Spleen (tissue), 11 donors: ENCODE results near the gene GPC2. TPM values are rescaled to one million over a fixed set of nuclear protein-coding genes. Genes with fewer than 3 reads are reported as not detected.
A peak's percentile ranks its signal among the peaks of the same experiment; 100 is the strongest.
"Not testable (repeated sequence)": the region's sequence is repeated elsewhere in the genome, so short reads cannot be mapped to it uniquely, and the experiment has no call there.

ENCODE experiments used
- DNase-seq: peaks from one replicate; pipeline ENCODE4 v3.0.0-alpha.2; 2020
- H3K27ac ChIP-seq, 8 donors: fragments of 200-600 bp; sonication (generic) in 7 of 8; 1 replicate in 4 of 8; 2 replicates in 4 of 8; pipeline versions ENCODE4 v1.5.0 to v1.8.0; 2016 to 2021; ENCODE audit warnings: inconsistent platforms in 4 of 8, mild to moderate bottlenecking in 4 of 8, moderate library complexity in 1 of 8
- H3K27me3 ChIP-seq, 7 donors: fragments of 200-600 bp; sonication (generic) in 6 of 7; replicated peaks in 1 of 7; 1 replicate in 4 of 7; 2 replicates in 3 of 7; pipeline versions ENCODE4 v1.5.0 to v1.8.0; 2016 to 2021; ENCODE audit warnings: inconsistent platforms in 3 of 7, mild to moderate bottlenecking in 1 of 7
- H3K36me3 ChIP-seq, 6 donors: fragments of 200-600 bp; sonication (generic) in 5 of 6; 1 replicate in 4 of 6; 2 replicates in 2 of 6; pipeline versions ENCODE4 v1.5.0 to v1.8.0; 2016 to 2021; ENCODE audit warnings: inconsistent platforms in 2 of 6
- H3K4me1 ChIP-seq, 6 donors: fragments of 200-600 bp; sonication (generic) in 5 of 6; 1 replicate in 3 of 6; 2 replicates in 3 of 6; pipeline versions ENCODE4 v1.5.0 to v1.8.0; 2016 to 2021; ENCODE audit warnings: inconsistent platforms in 3 of 6
- H3K4me3 ChIP-seq, 8 donors: fragments of 200-600 bp; sonication (generic) in 7 of 8; 1 replicate in 4 of 8; 2 replicates in 4 of 8; pipeline versions ENCODE4 v1.5.0 to v1.8.0; 2016 to 2021; ENCODE audit warnings: inconsistent platforms in 4 of 8, mild to moderate bottlenecking in 4 of 8, moderate library complexity in 2 of 8
- H3K9me3 ChIP-seq, 8 donors: fragments of 200-600 bp; sonication (generic) in 7 of 8; 1 replicate in 4 of 8; 2 replicates in 4 of 8; pipeline versions ENCODE4 v1.5.0 to v1.8.0; 2016 to 2021; ENCODE audit warnings: inconsistent platforms in 4 of 8
- POLR2A ChIP-seq, 3 donors: fragments of 450-650 bp; IDR thresholded peaks; one replicate each; pipeline ENCODE4 v1.5.1; 2017; ENCODE audit warnings: antibody characterized with exemption in 3 of 3, mild to moderate bottlenecking in 1 of 3
- POLR2AphosphoS5 ChIP-seq, 3 donors: sonication (generic); formaldehyde crosslinking; IDR thresholded peaks; one replicate each; pipeline ENCODE4 v1.5.1; 2017; ENCODE audit warnings: antibody characterized with exemption in 3 of 3
- WGBS, 5 donors: extraction: QIAGEN DNeasy Blood & Tissue Kit in 3 of 5; methylation state at CpG; one replicate each; pipeline versions ENCODE4 v1.1.5 to v1.1.7; 2013 to 2018; 5-methylcytosine and 5-hydroxymethylcytosine counted together
- intact Hi-C: fragments of 100-400 bp; cut with DNase I; formaldehyde crosslinking; loops from one replicate; pipeline ENCODE4 v1.15.0; 2023; ENCODE audit warnings: low total_unique reads
- polyA plus RNA-seq, 3 donors: library from polyadenylated mRNA; stranded (reverse); fragments of 200-250 nt; gene quantifications; one replicate each; pipeline ENCODE4 v1.2.1, GENCODE V29; 2013
- total RNA-seq, 7 donors: library from RNA; depleted of rRNA in 3 of 7; stranded (reverse); fragments of >200 nt in 3 of 7; fragmentation: NEBNext Ultra II Directional in 4 of 7; extraction: Animal tissue kit (Norgen Biotek cat#: 25700) in 4 of 7; gene quantifications; one replicate each; pipeline versions ENCODE4 v1.1.0 to v1.2.1, GENCODE V29; 2016 to 2021
- TF ChIP-seq, protein P1 (sequence below), 11 experiments: fragments of 200-600 bp in 7 of 11; fragments of 450-650 bp in 4 of 11; sonication (generic) in 4 of 11; IDR thresholded peaks in 8 of 11; conservative IDR thresholded peaks in 3 of 11; 1 replicate in 7 of 11; 2 replicates in 4 of 11; pipeline versions ENCODE4 v1.4.0 to v1.8.0; 2016 to 2021; ENCODE audit warnings: antibody characterized with exemption in 11 of 11, inconsistent platforms in 4 of 11, mild to moderate bottlenecking in 1 of 11
- donor health status: healthy with polysubstance abuse.
- donor health status: DM: no; HTN: no; CAD: no; lungs with moderate emphysema.
- donor health status: DM: no; HTN: no; CAD: no.
- donor health status: Bipolar disorder and iron deficiency.
- donor health status: healthy.
- donor health status: DM: no; HTN: no; CAD: no.
- donor health status: DM: yes; HTN: yes; CAD: no.

GPC2 gene
- total and polyA plus RNA-seq, 10 donors, result 2.1 to 5.3 (median 4.3) TPM

DNA sequence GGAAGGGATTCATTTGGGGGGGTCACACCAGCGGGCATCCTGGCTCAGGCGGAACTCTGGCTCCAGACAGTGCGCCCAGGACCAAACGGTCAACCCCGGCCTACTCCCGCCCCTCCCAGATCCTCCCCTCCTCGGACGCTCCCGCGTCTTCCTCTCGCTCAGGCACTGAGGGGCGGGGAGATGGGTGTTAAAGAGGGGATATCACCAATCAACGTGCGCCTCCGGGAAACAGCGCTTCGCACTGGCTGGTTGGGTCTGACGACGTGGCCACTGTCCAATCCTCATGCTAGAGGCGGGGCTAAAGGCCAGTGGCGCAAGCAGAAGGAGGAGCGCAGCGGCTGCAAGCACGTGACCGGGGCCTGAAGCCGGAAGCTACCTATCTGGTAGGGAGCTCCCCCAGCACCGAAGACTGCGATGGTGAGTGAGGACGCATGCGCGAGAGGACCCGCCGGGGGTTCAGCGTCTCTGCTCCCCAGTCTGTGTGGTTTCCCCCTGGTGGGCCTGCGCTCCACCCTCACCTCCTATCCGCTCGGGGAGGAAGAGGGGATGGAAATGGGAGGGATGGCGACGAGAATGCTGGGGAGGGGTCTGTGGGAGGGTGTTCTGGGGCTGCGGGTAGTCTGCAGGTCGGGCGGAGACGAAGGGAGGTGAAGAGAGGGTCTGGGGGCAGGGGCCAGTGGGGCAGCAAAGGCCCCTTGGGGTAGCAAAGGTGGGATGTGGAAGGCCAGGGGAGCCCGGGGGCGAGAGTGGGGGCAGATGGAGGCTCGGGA is 28.4 kb downstream of the GPC2 start, which contains the start of gene LAMTOR4:
LAMTOR4 (plus strand) TSS at position 360 of the 770 bp plus-strand sequence; CDS start at position 415, 55 bp downstream.
- 0 to 1% (median 1%) methylated on average over 35 to 46 of the region's 46 CpGs for WGBS, 5 donors
- peaks cover 28 to 60% (median 52%) of the 10 kb centered on the region in 6 donors for H3K4me1 ChIP-seq
- peak within 1 kb of the TSS; percentile 55 to 81 (median 73) for H3K4me3 ChIP-seq
- H3K36me3 ChIP-seq, result peaks cover 0 to 35% (median 9%) of the 10 kb centered on the region in 6 donors
- TF ChIP-seq POLR2A (IDR thresholded peaks at IDR 0.05) (peak; percentile 37 to 68 (median 61)), POLR2AphosphoS5 (IDR thresholded peaks at IDR 0.05) (peak; percentile 96 to 98 (median 97))
- TF ChIP-seq, protein P1, sequence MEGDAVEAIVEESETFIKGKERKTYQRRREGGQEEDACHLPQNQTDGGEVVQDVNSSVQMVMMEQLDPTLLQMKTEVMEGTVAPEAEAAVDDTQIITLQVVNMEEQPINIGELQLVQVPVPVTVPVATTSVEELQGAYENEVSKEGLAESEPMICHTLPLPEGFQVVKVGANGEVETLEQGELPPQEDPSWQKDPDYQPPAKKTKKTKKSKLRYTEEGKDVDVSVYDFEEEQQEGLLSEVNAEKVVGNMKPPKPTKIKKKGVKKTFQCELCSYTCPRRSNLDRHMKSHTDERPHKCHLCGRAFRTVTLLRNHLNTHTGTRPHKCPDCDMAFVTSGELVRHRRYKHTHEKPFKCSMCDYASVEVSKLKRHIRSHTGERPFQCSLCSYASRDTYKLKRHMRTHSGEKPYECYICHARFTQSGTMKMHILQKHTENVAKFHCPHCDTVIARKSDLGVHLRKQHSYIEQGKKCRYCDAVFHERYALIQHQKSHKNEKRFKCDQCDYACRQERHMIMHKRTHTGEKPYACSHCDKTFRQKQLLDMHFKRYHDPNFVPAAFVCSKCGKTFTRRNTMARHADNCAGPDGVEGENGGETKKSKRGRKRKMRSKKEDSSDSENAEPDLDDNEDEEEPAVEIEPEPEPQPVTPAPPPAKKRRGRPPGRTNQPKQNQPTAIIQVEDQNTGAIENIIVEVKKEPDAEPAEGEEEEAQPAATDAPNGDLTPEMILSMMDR (IDR thresholded peaks at IDR 0.05 in 8 of 11, conservative IDR thresholded peaks at IDR 0.05 in 3 of 11), result peak in 8 of 11 experiments; percentile 5 to 37 (median 22)
- H3K27me3 ChIP-seq, result no peaks in the 10 kb centered on the region
- intact Hi-C loops, result no loop called here
- H3K9me3 ChIP-seq, result no peaks in the 10 kb centered on the region
- peak; percentile 100 for DNase-seq
- H3K27ac ChIP-seq, result peak within 1 kb of the TSS; percentile 74 to 97 (median 94)

DNA sequence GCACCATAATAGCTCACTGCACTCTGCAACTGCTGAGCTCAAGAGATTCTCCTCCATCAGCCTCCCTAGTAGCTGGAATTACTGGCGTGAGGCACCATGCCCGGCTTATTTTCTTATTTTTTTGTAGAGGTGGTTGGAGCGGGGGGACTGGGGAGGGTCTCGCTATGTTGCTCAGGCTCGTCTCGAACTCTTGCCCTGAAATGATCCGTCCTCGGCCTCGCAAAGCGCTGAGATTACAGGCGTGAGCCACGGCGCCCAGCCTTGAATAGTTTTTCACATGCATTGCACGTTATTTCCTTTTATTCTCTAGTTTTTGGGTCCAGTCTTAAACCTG is 29.0 kb downstream of the GPC2 start:
- 11 to 20% (median 14%) methylated on average over 14 of the region's 14 CpGs for WGBS, 5 donors
- Histone ChIP-seq H3K9me3 (no peaks in the 10 kb centered on the region), H3K27me3 (no peaks in the 10 kb centered on the region), H3K36me3 (peaks cover 0 to 30% (median 3%) of the 10 kb centered on the region in 6 donors), H3K4me3 (peak overlapping the region; percentile 55 to 81 (median 73)), H3K4me1 (peaks cover 28 to 55% (median 47%) of the 10 kb centered on the region in 6 donors), H3K27ac (peak overlapping the region; percentile 74 to 97 (median 94))
- TF ChIP-seq POLR2AphosphoS5 (IDR thresholded peaks at IDR 0.05), result no peak
- TF ChIP-seq, protein P1 (IDR thresholded peaks at IDR 0.05 in 8 of 11, conservative IDR thresholded peaks at IDR 0.05 in 3 of 11), result peak in 1 of 11 experiments; percentile 6
- TF ChIP-seq POLR2A (IDR thresholded peaks at IDR 0.05), result no peak
- no peak for DNase-seq
- intact Hi-C loops, result no loop called here

DNA sequence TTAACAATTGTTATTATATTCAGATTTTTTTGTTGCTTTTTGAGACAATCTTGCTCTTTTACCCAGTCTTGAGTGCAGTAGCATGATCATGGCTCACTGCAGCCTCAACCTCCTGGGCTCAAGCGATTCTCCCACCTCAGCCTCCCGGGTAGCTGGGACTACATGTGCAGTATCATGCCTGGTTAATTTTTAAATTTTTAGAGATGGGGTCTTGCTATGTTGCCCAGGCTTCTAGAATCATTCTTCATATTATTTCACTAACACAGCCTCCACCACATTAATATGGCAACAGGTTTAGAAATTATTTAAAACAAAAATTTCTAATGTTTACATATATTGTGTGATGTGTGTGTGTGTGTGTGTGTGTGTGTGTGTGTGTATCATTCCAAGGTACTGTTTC is 29.9 kb downstream of the GPC2 start:
- TF ChIP-seq, protein P1 (IDR thresholded peaks at IDR 0.05 in 8 of 11, conservative IDR thresholded peaks at IDR 0.05 in 3 of 11), result no peak
- no peak for TF ChIP-seq POLR2A (IDR thresholded peaks at IDR 0.05)
- no peak for TF ChIP-seq POLR2AphosphoS5 (IDR thresholded peaks at IDR 0.05)

DNA sequence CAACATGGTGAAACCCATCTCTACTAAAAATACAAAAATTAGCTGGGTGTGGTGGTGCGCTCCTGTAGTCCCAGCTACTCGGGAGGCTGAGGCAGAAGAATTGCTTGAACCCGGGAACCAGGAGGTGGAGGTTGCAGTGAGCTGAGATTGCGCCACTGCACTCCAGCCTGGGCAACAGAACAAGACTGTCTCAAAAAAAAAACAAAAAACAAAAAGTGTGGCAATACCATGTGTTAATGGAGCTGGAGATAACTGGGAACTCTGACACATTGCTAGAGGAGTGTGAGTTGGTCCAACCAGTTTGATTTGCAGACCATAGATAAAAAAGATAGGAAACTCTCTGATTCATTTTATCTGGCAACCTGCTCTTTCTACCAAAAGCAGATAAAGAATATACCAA is 30.8 kb downstream of the GPC2 start:
- Histone ChIP-seq H3K36me3 (peaks cover 0 to 11% (median 2%) of the 10 kb centered on the region in 6 donors), H3K4me1 (peaks cover 15 to 46% (median 34%) of the 10 kb centered on the region in 6 donors)
- 78 to 92% (median 87%) methylated on average over 4 of the region's 4 CpGs for WGBS, 5 donors
- DNase-seq, H3K27ac ChIP-seq, H3K4me3 ChIP-seq, intact Hi-C loops, H3K27me3 ChIP-seq, H3K9me3 ChIP-seq: not testable (repeated sequence)

More for the DNA sequence above, 29.9 kb downstream of the GPC2 start:
- no peaks in the 10 kb centered on the region for H3K27me3 ChIP-seq
- peak overlapping the region in 1 of 8 donors; percentile 97 for H3K27ac ChIP-seq
- no peak for DNase-seq
- WGBS, 5 donors, result 93 to 98% (median 98%) methylated on average over 2 of the region's 2 CpGs
- H3K9me3 ChIP-seq, result no peaks in the 10 kb centered on the region
- H3K4me1 ChIP-seq, result peaks cover 23 to 46% (median 38%) of the 10 kb centered on the region in 6 donors
- intact Hi-C loops, result no loop called here
- H3K36me3 ChIP-seq, result peaks cover 0 to 20% (median 2%) of the 10 kb centered on the region in 6 donors
- no peak overlapping the region for H3K4me3 ChIP-seq
